ENCODE measurements around the gene CCDC88C. TPM values are rescaled to one million over a fixed set of nuclear protein-coding genes. Genes with fewer than 3 reads are reported as not detected.
A peak's percentile ranks its signal among the peaks of the same experiment; 100 is the strongest.

The CCDC88C gene
- total RNA-seq, 1 donor from 2014 or later: 7.2 TPM

GRCh38 chr14:91397965-91398591 lies 19.5 kb downstream of the CCDC88C start:
- DNase-seq (ENCODE audit: low read depth): no peak

DNA sequence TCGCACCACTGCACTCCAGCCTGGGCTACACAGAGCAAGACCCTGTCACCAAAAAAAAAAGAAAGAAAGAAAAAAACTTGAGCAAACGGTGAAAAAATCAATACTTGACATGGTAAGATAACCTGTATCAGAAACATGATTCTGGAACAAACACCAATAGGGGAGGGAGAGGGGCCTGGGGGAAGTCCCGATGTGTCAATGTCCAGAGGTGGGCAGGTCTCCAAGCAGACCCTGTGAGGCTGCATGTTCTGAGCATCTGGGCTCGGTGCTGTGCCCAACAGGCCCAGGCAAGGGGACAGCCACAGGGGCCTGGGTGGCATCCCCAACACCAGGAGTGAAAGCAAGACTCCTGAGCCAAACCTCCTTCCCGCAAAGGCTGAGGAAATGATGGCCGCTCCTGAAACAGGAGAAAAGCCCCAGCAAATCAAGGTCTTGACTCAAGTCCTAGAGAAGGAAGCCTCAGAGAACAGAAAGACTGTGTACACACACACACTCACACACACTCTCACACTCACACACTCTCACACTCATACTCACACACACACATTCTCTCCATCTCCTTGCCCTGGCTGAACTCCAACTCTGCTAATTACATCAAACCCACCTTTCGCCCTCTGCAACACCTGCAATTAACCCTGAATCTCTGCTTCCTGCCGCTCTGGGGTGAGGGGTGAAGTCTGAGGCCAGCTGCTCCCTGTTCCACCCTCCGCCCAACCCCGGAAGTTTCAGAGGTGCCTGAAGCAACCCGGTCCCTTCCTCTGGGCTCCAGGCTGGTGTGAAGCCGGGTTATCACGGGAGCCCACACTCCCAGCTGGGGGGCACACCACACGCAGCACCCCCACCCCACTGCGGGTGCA lies 20.4 kb downstream of the CCDC88C start:
- DNase-seq (ENCODE audit: low read depth): no peak

GRCh38 chr14:91396013-91396660 lies 21.5 kb downstream of the CCDC88C start:
- no peak for DNase-seq (ENCODE audit: low read depth)

- DNase-seq (ENCODE audit: low read depth): no peak
Measured at GRCh38 chr14:91395466-91395865, 22.2 kb downstream of the CCDC88C start.

- DNase-seq (ENCODE audit: low read depth): no peak
Measured at GRCh38 chr14:91394105-91395081, 23.2 kb downstream of the CCDC88C start.

DNA sequence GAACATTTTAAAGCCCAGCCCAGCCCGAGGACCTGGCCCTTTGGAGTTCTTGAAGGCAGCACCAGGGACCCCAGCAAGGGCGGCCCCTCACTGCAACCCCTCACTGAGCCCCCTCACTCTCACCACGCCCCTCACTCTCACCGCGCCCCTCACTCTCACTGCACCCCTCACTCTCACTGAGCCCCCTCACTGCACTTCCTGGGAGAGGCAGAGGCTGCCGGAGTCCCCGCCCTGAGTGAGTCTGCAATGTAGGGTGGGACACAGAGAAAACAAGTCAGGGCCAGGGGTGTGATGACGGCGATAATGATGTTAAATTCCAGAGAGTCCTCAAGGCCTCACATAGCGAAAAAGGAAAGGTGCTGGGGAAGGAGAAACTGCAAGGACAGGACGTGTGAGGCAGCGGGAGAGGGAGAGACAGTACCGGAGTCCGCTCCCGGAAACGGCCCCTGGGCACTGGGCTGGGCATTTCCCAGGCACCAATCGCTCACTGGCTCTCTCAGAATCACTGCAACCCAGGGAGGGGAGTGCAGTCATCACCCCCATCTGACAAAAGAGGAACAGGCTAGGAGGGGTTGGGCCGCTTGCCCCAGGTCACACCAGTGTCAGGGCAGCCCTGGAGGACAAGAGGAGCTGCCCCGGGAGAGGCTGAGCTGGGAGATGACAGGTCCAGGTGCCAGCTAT lies 24.9 kb downstream of the CCDC88C start:
- DNase-seq (ENCODE audit: low read depth): no peak

GRCh38 chr14:91390165-91390778 lies 27.3 kb downstream of the CCDC88C start:
- no peak for DNase-seq (ENCODE audit: low read depth)

DNA sequence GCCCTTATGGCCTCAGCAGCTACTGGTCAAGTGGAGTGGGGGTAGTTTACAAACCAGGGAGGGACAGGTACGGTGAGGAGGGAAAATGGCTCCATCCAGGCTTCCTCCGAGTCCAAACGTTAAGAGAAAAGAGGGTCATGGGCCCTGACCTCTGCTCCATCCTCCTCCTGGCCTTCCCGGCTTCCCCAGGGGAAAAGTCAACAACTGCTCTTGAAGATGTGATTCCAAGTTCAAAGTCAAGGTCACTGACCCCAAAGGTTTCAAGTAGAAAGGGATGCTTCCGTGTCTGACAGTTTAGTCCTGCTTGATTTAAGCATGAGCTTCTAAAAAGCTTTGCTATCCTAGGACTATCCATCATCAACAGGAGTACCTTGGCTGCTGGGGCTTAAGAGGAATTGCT lies 28.5 kb downstream of the CCDC88C start:
- DNase-seq (ENCODE audit: low read depth): no peak

DNA sequence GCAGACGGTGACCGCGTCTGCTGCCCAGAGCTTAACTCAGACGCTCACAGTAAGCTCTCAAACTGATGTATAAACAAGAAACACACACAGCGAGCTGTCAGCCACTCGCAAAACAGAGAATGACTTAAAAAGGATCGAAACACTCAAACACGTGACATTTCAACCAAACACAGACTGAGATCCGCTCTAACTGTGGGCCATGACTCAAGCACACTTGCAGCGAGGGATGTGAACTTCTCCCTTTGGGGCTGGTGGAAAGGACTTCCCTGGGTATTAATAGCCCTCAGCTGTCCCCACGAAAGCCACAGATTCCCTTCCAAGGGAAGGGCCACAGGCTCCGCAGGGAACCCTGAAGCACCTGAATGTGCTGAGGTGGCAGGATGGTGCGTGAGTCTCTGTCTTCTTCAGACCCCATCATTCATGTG lies 29.1 kb downstream of the CCDC88C start:
- DNase-seq (ENCODE audit: low read depth): peak; percentile 97

DNA sequence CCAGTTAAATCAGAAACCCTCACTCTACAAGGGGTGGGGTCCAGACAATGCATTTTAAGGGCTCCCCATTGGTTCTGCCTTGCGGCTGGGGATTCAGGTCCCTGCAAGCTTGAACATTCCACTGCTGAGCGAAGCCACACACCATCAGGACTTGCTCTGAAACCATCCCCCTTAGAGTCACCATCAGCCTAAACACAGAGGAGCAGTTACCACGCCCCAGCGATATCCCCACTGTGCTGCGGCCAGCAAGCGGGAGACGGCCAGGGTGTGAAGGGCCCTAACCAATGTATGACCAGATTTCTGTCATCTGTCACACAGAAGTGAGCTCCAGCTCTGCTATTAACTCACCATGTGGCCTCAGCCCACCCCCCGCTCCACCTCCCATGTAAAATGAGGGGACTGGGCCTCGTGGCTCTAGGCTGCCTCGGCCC lies 29.7 kb downstream of the CCDC88C start:
- peak; percentile 53 for DNase-seq (ENCODE audit: low read depth)

DNA sequence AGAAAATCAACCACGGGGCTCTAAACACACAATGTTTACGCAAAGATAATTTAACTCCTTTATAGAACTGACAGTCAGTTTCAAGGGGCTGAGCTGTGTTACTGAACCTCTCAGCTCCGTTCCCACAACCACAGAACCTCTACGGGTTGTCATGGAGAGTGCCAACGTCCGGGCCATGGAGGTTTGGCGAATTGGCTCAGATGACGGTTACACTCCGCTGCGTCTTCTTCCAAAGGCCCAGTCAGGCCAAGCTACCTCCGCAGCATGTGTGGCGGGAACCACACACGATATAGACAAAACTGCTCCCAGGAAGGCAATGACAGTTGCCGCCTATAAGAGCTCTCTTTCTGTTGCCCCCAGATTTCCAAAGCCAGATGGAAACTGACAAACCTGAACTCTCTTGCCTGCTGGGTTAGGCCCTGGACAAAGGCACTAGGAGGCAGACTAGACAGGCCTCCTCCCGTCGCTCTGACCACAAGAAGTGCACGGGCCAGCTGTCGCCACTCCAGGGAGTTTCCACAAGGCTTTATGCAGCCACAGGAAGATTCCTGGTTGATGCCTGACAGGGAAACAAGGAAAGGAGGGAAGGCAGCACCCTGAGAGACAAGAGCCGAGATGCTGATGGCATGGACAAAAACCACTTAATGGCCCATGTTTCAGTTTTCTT lies 30.3 kb downstream of the CCDC88C start:
- peak; percentile 97 for DNase-seq (ENCODE audit: low read depth)

- DNase-seq (ENCODE audit: low read depth): no peak
Measured at GRCh38 chr14:91385697-91386096, 31.9 kb downstream of the CCDC88C start.

DNA sequence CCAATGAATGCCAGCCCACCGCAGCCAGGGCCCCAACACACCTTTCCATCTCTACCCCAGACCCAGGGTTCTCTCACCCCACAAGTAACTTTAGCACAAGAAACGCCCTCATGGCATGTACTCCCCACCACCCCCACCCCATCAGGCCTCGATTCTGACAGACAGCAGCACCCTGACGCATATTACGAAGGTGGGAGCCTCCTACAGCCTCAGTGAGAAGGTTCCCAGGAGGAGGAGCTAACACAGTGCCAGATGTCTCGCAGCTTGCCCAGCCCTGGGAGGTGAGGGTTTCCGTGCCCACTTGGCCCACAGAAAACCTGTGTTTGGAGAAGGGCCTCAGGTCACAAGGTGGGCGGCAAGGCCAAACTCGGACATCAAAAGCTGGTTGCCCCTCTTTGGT lies 32.4 kb downstream of the CCDC88C start:
- DNase-seq (ENCODE audit: low read depth): no peak

- peak; percentile 69 for DNase-seq (ENCODE audit: low read depth)
Measured at GRCh38 chr14:91383439-91383838, 34.2 kb downstream of the CCDC88C start.

DNA sequence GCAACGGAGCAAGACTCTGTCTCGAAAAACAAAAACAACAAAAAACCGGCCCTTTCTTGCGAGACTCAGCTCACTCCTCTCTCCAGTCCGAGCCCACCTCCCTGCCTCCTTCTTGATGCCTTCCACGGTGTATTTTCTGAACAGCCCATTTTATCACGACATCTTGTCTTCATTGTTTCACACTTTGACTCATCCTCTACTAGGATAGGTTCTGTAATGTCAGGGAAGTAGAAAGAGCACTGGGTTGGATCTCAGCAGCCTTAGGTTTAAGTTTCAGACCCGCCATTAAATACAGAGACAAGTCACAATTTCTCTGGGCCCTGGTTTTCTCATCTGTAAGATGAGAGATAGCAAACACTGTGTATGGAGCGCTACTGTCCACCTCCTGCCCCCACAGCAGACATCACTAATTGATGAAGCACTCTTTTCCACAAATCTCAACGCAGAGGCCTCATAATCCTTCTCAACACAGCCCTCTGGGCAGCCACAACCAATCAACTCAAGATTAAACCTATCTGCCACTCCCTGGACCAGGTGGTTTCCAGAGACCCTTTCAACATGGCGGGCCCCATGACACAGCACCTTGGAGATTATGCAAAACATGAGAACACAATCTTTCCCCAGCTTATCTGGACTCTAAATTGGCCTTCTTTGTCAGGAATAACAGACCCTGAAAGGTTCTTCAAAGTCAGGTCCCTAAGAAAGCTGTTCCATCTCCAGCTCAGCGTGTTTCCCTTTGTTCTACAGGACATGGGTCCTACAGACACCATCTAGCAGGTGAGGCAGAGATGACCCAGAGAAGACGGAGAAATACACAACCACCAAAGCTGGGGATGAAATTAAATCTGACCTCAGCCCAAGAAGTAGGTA lies 35.6 kb downstream of the CCDC88C start:
- no peak for DNase-seq (ENCODE audit: low read depth)

GRCh38 chr14:91380610-91381371 lies 36.8 kb downstream of the CCDC88C start:
- no peak for DNase-seq (ENCODE audit: low read depth)

GRCh38 chr14:91380123-91380522 lies 37.5 kb downstream of the CCDC88C start:
- DNase-seq (ENCODE audit: low read depth): no peak

DNA sequence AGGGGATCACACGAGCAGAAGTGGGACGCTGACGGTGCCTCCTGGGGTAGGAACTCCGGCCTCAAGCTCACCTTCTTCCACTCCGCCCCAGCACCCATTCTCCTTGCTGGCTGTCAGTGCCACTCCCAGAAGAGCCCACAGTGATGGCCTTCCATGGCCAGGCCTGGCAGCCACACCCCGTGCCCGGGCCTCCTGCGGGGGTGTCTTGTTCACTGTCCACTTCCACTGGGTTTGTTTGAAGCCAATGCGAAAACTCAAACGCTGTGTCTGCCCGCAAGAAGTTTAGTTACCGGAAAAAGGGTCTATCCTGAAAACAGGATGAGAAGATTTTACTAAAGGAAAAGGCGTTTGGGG lies 38.1 kb downstream of the CCDC88C start:
- DNase-seq (ENCODE audit: low read depth): no peak

All from myocyte (in vitro differentiated cells).